ENCODE results near the gene AGAP1. TPM values are rescaled to one million over a fixed set of nuclear protein-coding genes. Genes with fewer than 3 reads are reported as not detected.

AGAP1 gene
- total and polyA plus RNA-seq, 8 donors, result 5.0 to 27.6 (median 17.4) TPM

DNA sequence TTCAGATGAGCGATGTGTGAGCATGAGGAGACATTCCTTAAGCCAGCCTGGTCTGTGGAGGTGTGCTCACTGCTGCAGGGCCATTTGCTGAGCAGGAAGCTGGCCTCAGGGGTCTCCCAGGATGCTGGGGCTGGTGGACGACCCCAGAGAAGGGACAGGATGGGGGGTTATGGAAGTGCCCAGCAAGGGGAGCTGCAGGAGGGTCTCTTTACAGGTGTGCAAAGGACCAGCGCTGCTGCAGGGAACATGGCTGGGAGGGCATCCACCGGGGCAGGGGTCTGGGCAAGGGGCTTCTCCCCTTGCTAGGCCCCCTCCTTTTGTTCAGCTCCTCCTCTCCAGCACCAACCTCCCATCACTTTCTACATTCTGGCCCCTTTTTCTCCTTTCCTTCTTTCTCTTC lies 489.2 kb downstream of the AGAP1 start:
- no peak overlapping the region for H3K4me3 ChIP-seq

GRCh38 chr2:235984552-235984951 lies 490.7 kb downstream of the AGAP1 start:
- 96% methylated on average over 6 of the region's 6 CpGs for WGBS, 2 donors

More for the DNA sequence above, 489.2 kb downstream of the AGAP1 start:
- Histone ChIP-seq H3K27me3 (no peaks in the 10 kb centered on the region), H3K27ac (no peak overlapping the region), H3K9me3 (no peaks in the 10 kb centered on the region), H3K4me1 (no peaks in the 10 kb centered on the region), H3K36me3 (no peaks in the 10 kb centered on the region)
- TF ChIP-seq CTCF (IDR thresholded peaks at IDR 0.05), result no peak
- intact Hi-C loops (cut with DNase I), result no loop called here
- DNase-seq, result no peak
- WGBS, 2 donors, result 92 to 100% methylated on average over 4 of the region's 4 CpGs
- FAIRE-seq, result no peak
- ATAC-seq, result no peak

DNA sequence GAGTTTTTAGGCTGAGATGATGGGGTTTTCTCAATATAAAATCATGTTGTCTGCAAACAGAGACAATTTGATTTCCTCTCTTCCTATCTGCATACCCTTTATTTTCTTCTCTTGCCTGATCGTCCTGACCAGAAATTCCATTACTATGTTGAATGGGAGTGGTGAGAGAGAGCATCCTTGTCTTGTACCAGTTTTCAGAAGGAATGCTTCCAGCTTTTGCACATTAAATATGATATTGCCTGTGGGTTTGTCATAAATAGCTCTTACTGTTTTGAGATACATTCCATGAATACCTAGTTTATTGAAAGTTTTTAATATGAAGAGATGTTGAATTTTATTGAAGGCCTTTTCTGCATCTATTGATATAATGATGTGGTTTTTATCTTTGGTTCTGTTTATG lies 492.5 kb downstream of the AGAP1 start:
- TF ChIP-seq CTCF (IDR thresholded peaks at IDR 0.05), result no peak
- Histone ChIP-seq H3K4me3 (no peak overlapping the region), H3K27ac (no peak overlapping the region), H3K9me3 (no peaks in the 10 kb centered on the region), H3K27me3 (no peaks in the 10 kb centered on the region), H3K36me3 (no peaks in the 10 kb centered on the region), H3K4me1 (no peaks in the 10 kb centered on the region)
- no peak for FAIRE-seq
- no peak for ATAC-seq
- WGBS, 2 donors, result 77 to 85% methylated on average over 1 of the region's 1 CpG
- DNase-seq, result no peak
- intact Hi-C loops (cut with DNase I), result no loop called here

More at GRCh38 chr2:235984552-235984951, 490.7 kb downstream of the AGAP1 start:
- DNase-seq (no peak), FAIRE-seq (no peak), ATAC-seq (no peak)
- intact Hi-C loops (cut with DNase I), result no loop called here
- Histone ChIP-seq H3K27me3 (no peaks in the 10 kb centered on the region), H3K4me1 (no peaks in the 10 kb centered on the region), H3K9me3 (no peaks in the 10 kb centered on the region), H3K27ac (no peak overlapping the region), H3K4me3 (no peak overlapping the region), H3K36me3 (no peaks in the 10 kb centered on the region)
- TF ChIP-seq CTCF (IDR thresholded peaks at IDR 0.05), result no peak

- no peaks in the 10 kb centered on the region for H3K9me3 ChIP-seq
- 96 to 97% methylated on average over 21 of the region's 21 CpGs for WGBS, 2 donors
- no peak overlapping the region for H3K4me3 ChIP-seq
- ATAC-seq (no peak), FAIRE-seq (no peak), DNase-seq (no peak)
- no peak overlapping the region for H3K27ac ChIP-seq
- TF ChIP-seq CTCF (IDR thresholded peaks at IDR 0.05), result no peak
- H3K4me1 ChIP-seq, result no peaks in the 10 kb centered on the region
- H3K27me3 ChIP-seq, result no peaks in the 10 kb centered on the region
- intact Hi-C loops (cut with DNase I), result no loop called here
- no peaks in the 10 kb centered on the region for H3K36me3 ChIP-seq
Observed at GRCh38 chr2:235988271-235989015, 494.6 kb downstream of the AGAP1 start.

DNA sequence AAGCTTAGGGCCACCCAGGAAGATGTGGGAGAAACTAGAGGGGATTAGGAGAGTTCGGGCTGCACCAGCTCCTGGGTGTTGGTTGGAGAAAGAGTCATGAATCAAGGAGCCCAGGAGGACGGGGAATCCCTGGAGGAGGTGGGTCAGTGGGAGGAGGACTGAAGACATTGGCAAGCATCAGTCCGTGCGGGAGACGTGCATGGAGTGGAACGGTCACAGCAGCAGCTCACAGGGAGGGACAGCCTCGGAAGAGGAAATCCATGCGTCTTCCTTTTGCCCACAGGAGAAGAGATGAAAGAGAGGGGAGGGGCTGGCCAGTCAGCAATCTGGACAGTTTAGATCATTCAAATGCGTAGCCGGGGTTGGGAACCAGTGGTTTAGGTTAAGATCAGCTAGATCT lies 495.7 kb downstream of the AGAP1 start:
- no peaks in the 10 kb centered on the region for H3K27me3 ChIP-seq
- no peak for ATAC-seq
- FAIRE-seq, result no peak
- H3K9me3 ChIP-seq, result no peaks in the 10 kb centered on the region
- no peak for TF ChIP-seq CTCF (IDR thresholded peaks at IDR 0.05)
- no peaks in the 10 kb centered on the region for H3K36me3 ChIP-seq
- H3K27ac ChIP-seq, result no peak overlapping the region
- 95 to 96% methylated on average over 10 of the region's 10 CpGs for WGBS, 2 donors
- H3K4me3 ChIP-seq, result no peak overlapping the region
- intact Hi-C loops (cut with DNase I), result no loop called here
- DNase-seq, result no peak
- H3K4me1 ChIP-seq, result no peaks in the 10 kb centered on the region
